ENCODE data around the gene ELL2.

ELL2 gene

GRCh38 chr5:95887977-95888376, 73.7 kb downstream of the ELL2 start:
- DNase-seq (ENCODE audit: insufficient read length, low spot score), result no peak
- TF ChIP-seq CTCF (IDR thresholded peaks at IDR 0.05; ENCODE audit: insufficient read depth, missing control alignments), result no peak
- no peak for FAIRE-seq

- DNase-seq (ENCODE audit: insufficient read length, low spot score), result no peak
- FAIRE-seq, result no peak
- no peak for TF ChIP-seq CTCF (IDR thresholded peaks at IDR 0.05; ENCODE audit: insufficient read depth, missing control alignments)
Measured at GRCh38 chr5:95886340-95887044, 75.2 kb downstream of the ELL2 start.

GRCh38 chr5:95884511-95884910, 77.1 kb downstream of the ELL2 start:
- FAIRE-seq, result no peak
- no peak for TF ChIP-seq CTCF (IDR thresholded peaks at IDR 0.05; ENCODE audit: insufficient read depth, missing control alignments)
- no peak for DNase-seq (ENCODE audit: insufficient read length, low spot score)

GRCh38 chr5:95884017-95884325, 77.7 kb downstream of the ELL2 start:
- FAIRE-seq (no peak), DNase-seq (ENCODE audit: insufficient read length, low spot score) (no peak)

GRCh38 chr5:95883185-95884016, 78.2 kb downstream of the ELL2 start:
- DNase-seq (ENCODE audit: insufficient read length, low spot score) (no peak), FAIRE-seq (no peak)
- TF ChIP-seq CTCF (IDR thresholded peaks at IDR 0.05; ENCODE audit: insufficient read depth, missing control alignments), result no peak

More at GRCh38 chr5:95884017-95884325, 77.7 kb downstream of the ELL2 start:
- TF ChIP-seq CTCF (IDR thresholded peaks at IDR 0.05; ENCODE audit: insufficient read depth, missing control alignments), result no peak

- FAIRE-seq, result no peak
- no peak for DNase-seq (ENCODE audit: insufficient read length, low spot score)
- TF ChIP-seq CTCF (IDR thresholded peaks at IDR 0.05; ENCODE audit: insufficient read depth, missing control alignments), result no peak
Measured at GRCh38 chr5:95881833-95882232, 79.8 kb downstream of the ELL2 start.
